ENCODE results near the gene PP2D1.
"Not testable (repeated sequence)": the region's sequence is repeated elsewhere in the genome, so short reads cannot be mapped to it uniquely, and the experiment has no call there.

PP2D1 gene

DNA sequence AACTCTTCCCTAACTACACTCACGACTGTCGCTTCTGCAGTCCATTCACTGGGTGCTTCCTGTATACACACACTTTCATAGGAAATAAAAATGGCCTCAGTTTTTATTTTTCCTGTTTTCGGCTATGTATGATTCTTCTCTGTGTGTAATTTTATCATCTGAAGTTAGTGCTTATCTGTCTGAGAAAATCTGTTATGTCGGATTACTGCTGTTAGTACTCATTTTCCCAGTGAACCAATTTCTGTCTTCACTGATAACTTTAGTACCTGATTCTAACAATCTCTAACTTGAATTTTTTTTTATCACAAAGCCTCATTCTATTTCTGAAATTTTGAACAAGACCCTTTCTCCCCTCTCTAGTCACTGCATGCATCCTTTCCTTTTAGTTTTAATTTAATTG, 44.3 kb downstream of the PP2D1 start:
- DNase-seq (ENCODE audit: low read depth in 2 of 2): no peak

DNA sequence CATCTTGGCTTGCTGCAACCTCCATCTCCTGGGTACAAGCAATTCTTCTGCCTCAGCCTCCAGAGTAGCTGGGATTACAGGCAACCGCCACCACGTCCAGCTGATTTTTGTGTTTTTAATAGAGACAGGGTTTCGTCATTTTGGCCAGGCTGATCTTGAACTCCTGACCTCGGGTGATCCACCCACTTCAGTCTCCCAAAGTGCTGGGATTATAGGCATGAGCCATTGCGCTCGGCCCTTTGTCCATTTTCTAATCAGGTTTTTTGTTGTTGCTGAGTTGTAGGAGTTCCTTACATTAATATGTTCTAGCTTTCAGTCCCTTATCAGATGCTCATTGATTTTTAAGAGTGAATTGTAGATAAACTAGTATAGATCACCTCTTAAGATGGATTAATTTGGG, 44.9 kb downstream of the PP2D1 start:
- no peak for DNase-seq (ENCODE audit: low read depth in 2 of 2)

DNA sequence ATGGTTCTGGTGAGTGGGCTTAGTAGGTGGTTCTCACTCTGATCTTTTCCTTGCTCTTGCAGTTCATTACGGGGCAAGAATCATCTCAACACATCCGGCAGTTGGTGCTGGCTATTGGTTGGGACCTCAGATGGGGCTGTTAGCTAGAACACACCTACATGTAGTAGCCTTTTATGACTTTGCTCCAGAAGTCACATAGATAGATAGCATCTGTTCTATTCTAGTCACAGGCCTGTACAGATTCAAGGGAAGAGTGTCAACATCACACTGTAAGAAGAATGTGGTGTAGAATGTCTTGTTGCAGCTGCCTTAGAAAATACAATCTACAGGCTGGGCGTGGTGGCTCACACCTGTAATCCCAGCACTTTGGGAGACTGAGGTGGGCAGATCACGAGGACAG, 50.1 kb downstream of the PP2D1 start:
- DNase-seq (ENCODE audit: low read depth in 2 of 2): no peak

DNA sequence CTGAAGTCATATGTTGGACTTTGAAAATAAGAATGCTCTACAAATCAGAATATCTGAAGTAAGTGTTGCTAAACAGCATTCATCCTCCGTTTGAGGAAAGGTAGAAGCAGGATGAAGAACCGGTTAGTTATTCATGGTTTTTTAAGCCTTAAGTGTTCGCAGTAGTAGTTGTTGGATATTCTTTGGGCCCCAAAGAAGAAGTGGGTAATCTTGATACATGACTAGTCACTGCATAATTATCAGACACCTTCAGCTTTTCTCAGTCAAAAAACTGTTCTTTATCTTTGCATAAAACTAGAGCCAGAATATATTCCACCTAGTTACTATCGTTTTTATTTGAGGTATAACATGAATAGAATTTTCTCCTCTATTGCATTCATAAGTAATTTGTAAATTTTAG, 51.4 kb downstream of the PP2D1 start:
- no peak for DNase-seq (ENCODE audit: low read depth in 2 of 2)

DNA sequence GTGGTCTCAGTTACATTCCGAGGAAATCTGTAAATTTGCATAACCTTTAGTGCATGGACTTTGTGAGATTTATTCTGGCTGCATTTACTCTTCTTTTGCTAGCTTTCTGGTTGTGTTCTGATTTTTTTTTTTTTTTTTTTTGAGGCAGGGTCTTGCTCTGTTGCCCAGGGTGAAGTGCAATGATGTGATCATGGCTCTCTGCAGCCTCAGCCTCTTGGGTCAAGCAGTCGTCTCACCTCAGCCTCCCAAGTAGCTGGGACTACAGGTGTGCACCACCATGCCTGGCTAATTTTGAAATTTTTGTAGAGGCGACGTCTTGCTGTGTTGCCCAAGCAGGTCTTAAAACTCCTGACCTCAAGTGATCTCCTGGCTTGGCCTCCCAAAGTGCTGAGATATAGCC, 52.6 kb downstream of the PP2D1 start:
- DNase-seq (ENCODE audit: low read depth in 2 of 2): no peak

DNA sequence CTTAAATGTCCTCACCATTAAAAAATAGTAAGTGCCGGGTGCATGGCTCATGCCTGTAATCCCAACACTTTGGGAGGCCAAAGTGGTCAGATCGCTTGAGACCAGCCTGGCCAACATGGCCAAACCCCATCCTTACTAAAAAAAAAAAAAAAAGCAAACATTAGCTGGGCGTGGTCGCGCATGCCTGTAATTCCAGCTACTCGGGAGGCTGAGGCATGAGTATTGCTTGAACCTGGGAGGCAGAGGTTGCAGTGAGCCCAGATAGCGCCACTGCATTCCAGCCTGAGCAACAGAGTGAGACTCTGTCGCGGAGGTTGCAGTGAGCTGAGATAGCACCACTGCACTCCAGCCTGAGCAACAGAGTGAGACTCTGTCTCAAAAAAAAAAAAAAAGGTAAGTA, 54.7 kb downstream of the PP2D1 start:
- not testable (repeated sequence) for DNase-seq (ENCODE audit: low read depth in 2 of 2)

DNA sequence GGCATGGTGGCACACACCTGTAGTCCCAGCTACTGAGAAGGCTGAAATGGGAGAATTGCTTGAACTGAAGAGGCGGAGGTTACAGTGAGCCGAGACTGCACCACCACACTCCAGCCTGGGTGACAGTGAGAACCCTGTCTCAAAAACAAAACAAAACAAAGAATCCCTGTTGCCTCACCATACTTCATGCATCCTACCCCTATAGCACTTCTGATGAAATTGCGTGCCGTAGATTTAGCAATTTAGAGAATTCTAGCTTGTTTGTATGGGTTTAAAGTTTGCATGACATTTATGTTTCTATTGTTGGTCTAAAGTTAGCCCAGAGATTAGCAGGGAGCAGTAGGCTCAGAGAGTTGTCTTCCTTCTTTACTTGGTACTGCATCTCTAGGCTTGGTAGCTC, 57.4 kb downstream of the PP2D1 start:
- DNase-seq (ENCODE audit: low read depth in 2 of 2): no peak

DNA sequence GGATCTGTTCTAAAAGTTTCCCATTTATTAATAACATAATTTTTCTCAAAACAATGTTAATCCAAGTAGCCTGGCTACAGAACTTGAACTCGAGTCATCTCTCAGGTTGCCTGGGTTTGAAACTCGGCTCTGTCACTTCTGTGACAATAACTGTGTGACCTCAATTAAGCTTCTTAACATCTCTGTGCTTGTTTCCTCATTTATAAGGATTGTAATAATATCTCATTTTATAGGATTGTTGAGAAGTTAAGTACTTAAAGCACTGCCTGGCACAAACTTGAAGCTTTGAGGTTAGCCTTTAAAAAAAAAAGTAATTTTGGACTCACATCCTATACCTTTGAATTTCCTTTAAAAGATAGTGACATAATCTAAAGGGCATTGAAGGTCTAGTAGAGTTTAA, 61.7 kb downstream of the PP2D1 start:
- no peak for DNase-seq (ENCODE audit: low read depth in 2 of 2)

DNA sequence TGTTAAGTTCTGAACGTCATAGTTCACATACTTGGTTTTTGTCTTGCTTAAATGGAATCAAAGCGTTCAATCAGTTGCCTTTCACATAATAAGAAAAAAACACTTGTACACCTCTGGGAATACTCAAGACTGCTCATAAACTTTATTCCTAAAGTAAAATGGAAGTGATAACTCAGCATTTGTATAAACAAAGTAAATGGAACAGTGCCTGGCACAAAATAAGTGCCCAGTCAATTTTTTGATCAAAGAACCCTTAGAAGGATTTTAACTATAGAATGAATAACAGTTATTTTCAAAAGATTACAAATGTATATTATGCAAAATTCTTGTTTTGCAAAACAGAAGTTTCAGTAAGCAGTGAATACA, 63.9 kb downstream of the PP2D1 start:
- no peak for DNase-seq (ENCODE audit: low read depth in 2 of 2)

DNA sequence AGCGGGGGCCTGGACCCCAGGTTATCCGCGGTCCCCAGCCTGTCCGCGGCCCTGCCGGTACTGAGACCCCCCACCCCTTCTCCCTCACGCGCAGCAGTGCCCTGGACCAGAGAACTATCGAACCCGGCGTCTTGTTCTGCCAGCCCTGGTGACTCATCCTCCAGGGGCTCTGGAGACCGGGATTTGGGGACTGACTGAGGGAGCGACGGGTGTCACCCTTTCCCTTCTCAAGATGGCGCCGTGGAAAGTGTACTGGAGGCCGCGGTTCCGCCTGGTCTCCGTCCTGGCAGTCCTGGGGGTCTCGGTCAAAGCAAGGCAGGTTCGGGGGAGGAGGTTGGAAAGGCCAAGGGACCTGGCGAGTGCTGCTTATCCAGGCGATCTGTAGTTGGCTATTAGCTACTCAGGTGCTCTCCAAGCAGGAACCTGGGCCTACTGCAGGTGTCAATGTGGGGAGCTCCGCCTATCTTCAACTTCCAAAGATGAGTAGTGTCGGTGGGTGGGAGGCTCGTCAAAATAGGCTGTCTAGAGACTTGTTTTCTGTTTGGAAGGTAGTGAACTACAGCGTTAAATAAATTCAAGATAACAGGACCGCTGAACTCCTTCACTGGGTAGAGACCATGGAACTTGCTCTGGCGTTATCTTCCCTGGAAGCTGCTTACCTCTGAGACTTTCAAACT, 64.4 kb downstream of the PP2D1 start:
- peak in 1 of 2 donors; percentile 19 for DNase-seq (ENCODE audit: low read depth in 2 of 2)

DNA sequence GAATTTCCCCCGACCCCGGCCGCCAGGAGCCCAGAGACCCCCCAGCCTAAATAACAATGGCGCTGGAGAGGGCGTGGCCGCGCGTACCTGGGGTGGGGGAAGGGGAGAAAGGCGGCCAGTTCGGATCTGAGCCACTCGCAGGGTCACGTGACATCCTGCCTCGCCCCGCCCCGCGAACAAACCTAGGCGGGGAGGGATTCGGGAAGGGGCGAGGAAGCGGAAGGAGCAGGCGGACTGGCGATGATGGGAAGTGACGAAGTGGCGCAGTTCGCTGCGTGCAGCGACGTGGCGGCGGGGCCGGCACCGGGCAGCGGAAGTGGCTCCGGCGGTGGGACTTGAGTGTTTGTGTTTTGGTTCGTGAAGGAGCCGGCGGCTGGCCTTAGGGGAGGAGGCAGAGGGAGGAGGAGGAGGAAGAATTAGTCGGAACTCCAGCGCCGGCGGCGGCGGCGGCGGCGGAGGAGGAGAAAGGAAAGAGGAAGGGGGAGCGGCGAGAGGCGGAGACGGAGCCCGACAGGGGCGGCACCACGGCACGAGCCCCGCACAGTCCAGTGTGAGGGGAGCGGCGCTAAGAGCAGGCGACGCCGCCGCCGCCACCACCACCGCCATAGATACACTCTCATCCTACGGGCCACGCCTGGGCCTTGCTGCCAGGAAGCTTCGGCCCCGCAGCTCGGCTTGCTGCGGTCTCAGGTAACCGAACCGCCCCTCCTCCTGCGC, 65.1 kb downstream of the PP2D1 start, which contains the start of gene RAB5A:
Gene RAB5A, plus strand, starts transcription at position 266 of the 717 bp plus-strand sequence. CDS start 3,802 bp downstream, outside the sequence.
- DNase-seq (ENCODE audit: low read depth in 2 of 2): peak; percentile 91 to 94

DNA sequence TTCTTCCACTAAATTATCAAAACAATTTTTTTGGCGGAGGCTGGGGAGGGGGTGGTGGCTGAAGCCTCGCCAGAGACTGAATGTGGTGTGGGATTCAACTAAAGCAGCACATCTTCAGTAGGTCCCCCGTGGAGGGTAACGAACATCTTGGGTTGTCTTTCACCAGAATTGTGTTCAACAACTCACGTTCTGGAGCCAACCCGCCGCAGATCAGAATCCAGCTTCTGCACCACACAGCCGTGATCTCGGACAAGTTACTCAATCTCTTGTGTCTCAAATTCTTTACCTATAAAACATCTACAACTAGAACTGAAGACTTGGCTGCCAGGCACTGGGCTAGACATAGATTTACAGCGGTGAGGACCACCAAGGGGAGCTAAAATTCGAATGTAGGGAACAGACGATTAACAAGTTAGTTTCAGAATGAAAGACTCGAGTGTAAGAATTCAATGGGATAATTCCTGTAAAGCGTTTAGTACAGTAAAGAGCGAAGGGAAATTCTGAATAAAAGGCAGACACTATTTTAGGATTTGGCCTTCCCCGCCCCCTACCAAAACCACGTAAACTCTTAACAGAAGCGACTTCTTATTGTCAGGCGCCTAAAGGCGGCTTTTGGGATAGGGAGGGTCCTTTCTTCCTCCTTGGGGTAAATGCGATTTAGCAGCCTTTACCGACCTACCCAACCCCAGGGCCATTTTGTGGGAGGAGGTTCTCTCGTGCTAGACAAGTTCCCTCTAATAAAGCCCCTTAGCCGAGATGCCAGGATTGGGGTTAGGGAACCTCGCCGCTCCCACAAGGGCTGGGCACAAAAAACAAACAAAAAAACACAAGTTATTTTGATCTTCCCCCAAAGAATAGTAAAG, 65.9 kb downstream of the PP2D1 start:
- no peak for DNase-seq (ENCODE audit: low read depth in 2 of 2)

DNA sequence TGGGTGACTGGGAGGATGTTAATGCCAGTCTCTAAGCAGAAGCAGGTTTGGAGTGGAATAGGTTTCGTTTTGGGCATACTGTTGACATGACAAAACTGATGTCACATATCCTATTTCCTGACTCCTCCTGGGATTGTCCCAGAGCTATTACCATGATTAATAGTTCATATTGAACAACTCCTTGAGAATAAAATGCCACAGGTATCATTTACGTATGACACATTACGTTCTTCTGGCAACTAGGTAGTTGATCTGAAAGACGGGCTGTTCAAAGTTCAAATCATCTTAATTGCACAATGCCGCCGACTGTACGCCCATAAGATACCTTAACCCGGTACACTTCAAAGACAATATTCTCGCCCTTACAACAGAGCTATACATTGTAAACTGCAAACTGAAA, 66.5 kb downstream of the PP2D1 start:
- DNase-seq (ENCODE audit: low read depth in 2 of 2): no peak

DNA sequence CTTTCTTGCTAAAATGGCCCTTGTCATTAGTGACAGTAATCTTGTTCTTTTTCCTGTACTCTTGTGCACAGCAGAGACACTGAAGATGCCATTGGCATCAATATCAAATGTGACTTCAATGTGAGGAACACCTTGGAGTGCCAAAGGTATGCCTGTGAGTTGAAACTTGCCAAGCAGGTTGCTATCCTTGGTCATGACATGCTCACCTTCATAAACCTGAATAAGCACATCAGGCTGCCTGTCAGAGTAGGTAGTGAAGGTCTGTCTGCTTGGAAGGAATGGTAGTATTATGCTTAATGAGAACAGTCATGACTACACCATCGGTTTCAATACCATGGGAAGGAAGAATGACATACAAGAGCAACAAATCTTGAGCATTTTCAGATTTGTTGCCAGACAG, 71.4 kb downstream of the PP2D1 start:
- DNase-seq (ENCODE audit: low read depth in 2 of 2): no peak

DNA sequence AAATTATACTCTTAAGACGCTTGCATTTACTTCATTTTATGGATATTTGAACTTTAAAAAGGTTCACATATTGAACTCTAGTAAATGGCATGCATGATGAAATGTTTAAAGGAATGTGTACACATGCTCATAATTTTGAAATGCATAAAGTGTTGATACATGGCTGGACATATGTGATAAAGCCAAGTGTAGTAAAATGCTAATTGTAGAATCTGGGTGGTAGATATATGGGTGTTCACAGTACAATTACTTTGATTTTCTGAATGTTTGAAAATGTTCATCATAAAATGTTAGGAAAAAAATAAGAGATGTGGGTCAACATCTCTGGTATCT, 73.8 kb downstream of the PP2D1 start:
- DNase-seq (ENCODE audit: low read depth in 2 of 2): no peak

DNA sequence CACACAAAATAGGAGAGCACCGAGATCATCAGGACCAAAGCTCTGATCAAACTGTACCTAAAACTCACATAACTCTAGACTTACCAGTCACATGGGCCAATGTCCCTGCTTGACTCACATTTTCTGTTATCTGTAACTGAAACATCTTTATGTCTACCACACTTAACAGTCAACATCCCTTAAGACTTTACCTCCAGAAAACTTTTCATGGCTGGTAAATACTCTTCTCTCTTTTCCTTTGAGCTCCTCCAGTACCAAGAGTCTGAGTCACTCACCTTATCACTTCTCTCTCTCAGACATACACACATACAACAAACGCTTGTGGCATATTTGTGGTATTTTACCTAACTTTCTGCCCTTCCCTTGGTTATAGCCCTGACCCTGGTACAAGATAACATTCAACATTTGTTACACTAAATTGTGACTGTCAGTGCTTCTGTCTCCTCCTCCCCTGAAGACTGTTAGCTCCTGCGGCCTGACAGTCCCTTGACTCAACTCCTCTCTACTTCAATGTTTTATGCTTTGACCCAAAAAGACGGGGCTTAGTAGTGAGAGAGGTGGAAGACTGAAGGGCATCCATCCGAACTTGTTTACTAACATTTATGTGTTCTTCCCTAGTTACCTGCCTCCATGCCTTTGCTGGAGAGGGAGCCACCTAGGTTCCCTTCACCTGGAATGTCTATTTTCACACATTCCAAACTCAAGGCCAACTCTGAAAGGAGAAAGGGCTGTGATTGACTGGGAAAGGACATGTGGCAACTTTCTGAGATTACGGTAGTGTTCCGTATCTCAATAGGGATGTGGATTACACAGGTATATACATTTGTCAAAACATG, 74.4 kb downstream of the PP2D1 start:
- no peak for DNase-seq (ENCODE audit: low read depth in 2 of 2)

Measured in stimulated activated CD8-positive, alpha-beta memory T cell treated with anti-CD3 and anti-CD28 coated beads, Interleukin-2, amount 100 ng/mL, for 1 hour (primary cell).